HEK293 (cell line): ENCODE results near the gene DNASE1L3.

Source experiments
- CTCF ChIA-PET: fragments of 350-600 bp; formaldehyde crosslinking; extraction: SDS; loops from one replicate; lab custom pipeline; 2021; ENCODE audit warnings: antibody characterized with exemption; lab: Yijun Ruan, JAX
- POLR2A ChIA-PET: fragments of 300-600 bp; formaldehyde crosslinking; extraction: SDS; loops from one replicate; lab custom pipeline; 2020; ENCODE audit warnings: antibody characterized with exemption, inconsistent platforms; lab: Yijun Ruan, JAX
- H3K27ac ChIP-seq: fragments of 200-500 bp; sonication (Bioruptor generic); 2 replicates; pipeline ENCODE4 v1.5.1; 2014; ENCODE audit warnings: low read depth, low read length, control low read depth, inconsistent platforms; ENCODE audit errors: extremely low read depth
- H3K36me3 ChIP-seq, 2 experiments: fragments of 200-500 bp in 1 of 2; sonication (Bioruptor generic) in 1 of 2; 1 replicate in 1 of 2; 2 replicates in 1 of 2; pipeline ENCODE4 v1.5.1; 2014 to 2017; ENCODE audit warnings: inconsistent platforms in 2 of 2, low read length in 2 of 2; ENCODE audit not compliant: control insufficient read depth in 2 of 2, insufficient read depth in 1 of 2
- H3K4me1 ChIP-seq: fragments of 200-500 bp; sonication (Bioruptor generic); 2 replicates; pipeline ENCODE4 v1.5.1; 2014; ENCODE audit warnings: mild to moderate bottlenecking, low read length, inconsistent platforms; ENCODE audit not compliant: control insufficient read depth, insufficient read depth
- H3K4me3 ChIP-seq: 2 replicates; pipeline ENCODE4 v1.5.1; 2011; ENCODE audit warnings: low read depth, mild to moderate bottlenecking, control low read depth, low read length, moderate library complexity
- H3K9me3 ChIP-seq: fragments of 200-500 bp; sonication (Bioruptor generic); 2 replicates; pipeline ENCODE4 v1.5.1; 2014; ENCODE audit warnings: low read depth, low read length, inconsistent platforms; ENCODE audit not compliant: control insufficient read depth, insufficient read depth
- ATF2 ChIP-seq: fragments of 450-650 bp; formaldehyde crosslinking; IDR thresholded peaks from 2 replicates; pipeline ENCODE4 v1.5.1; 2016; ENCODE audit warnings: missing biosample characterization, missing genetic modification characterization, low read depth
- GLIS1 ChIP-seq: fragments of 450-650 bp; formaldehyde crosslinking; IDR thresholded peaks from 2 replicates; pipeline ENCODE4 v1.5.1; 2016; ENCODE audit warnings: missing biosample characterization, missing genetic modification characterization
- KLF10 ChIP-seq: fragments of 450-650 bp; IDR thresholded peaks from 2 replicates; pipeline ENCODE4 v1.5.1; 2018; ENCODE audit warnings: missing biosample characterization, mild to moderate bottlenecking, missing genetic modification characterization
- KLF9 ChIP-seq: fragments of 450-650 bp; formaldehyde crosslinking; IDR thresholded peaks from 2 replicates; pipeline ENCODE4 v1.5.1; 2016; ENCODE audit warnings: missing biosample characterization, missing genetic modification characterization, low read depth
- PRDM4 ChIP-seq: fragments of 450-650 bp; formaldehyde crosslinking; IDR thresholded peaks from 2 replicates; pipeline ENCODE4 v1.5.1; 2017; ENCODE audit warnings: missing biosample characterization, missing genetic modification characterization
- ZIC2 ChIP-seq: fragments of 450-650 bp; formaldehyde crosslinking; IDR thresholded peaks from 2 replicates; pipeline ENCODE4 v1.5.1; 2016; ENCODE audit warnings: missing biosample characterization, missing genetic modification characterization
- ZNF155 ChIP-seq: fragments of 450-650 bp; formaldehyde crosslinking; IDR thresholded peaks from 2 replicates; pipeline ENCODE4 v1.5.1; 2016; ENCODE audit warnings: missing biosample characterization, missing genetic modification characterization
- ZNF175 ChIP-seq: fragments of 450-650 bp; formaldehyde crosslinking; IDR thresholded peaks from 2 replicates; pipeline ENCODE4 v1.5.1; 2016; ENCODE audit warnings: missing biosample characterization, missing genetic modification characterization
- ZNF184 ChIP-seq: fragments of 450-650 bp; IDR thresholded peaks from 2 replicates; pipeline ENCODE4 v1.5.1; 2018; ENCODE audit warnings: missing biosample characterization, mild to moderate bottlenecking, missing genetic modification characterization
- ZNF239 ChIP-seq: fragments of 450-650 bp; formaldehyde crosslinking; IDR thresholded peaks from 2 replicates; pipeline ENCODE4 v1.5.1; 2016; ENCODE audit warnings: missing biosample characterization, missing genetic modification characterization
- ZNF248 ChIP-seq: fragments of 450-650 bp; formaldehyde crosslinking; IDR thresholded peaks from 2 replicates; pipeline ENCODE4 v1.5.1; 2017; ENCODE audit warnings: missing biosample characterization, missing genetic modification characterization
- ZNF521 ChIP-seq: fragments of 450-650 bp; formaldehyde crosslinking; IDR thresholded peaks from 2 replicates; pipeline ENCODE4 v1.5.1; 2017; ENCODE audit warnings: missing biosample characterization, mild to moderate bottlenecking, missing genetic modification characterization
- ZNF544 ChIP-seq: fragments of 450-650 bp; formaldehyde crosslinking; IDR thresholded peaks from 2 replicates; pipeline ENCODE4 v1.5.0; 2017; ENCODE audit warnings: missing biosample characterization, missing genetic modification characterization
- ZNF629 ChIP-seq: fragments of 450-650 bp; formaldehyde crosslinking; IDR thresholded peaks from 2 replicates; pipeline ENCODE4 v1.5.1; 2017; ENCODE audit warnings: missing biosample characterization, missing genetic modification characterization
- ZNF792 ChIP-seq: fragments of 450-650 bp; formaldehyde crosslinking; IDR thresholded peaks from 2 replicates; pipeline ENCODE4 v1.5.1; 2016; ENCODE audit warnings: missing biosample characterization, missing genetic modification characterization

Gene DNASE1L3

GRCh38 chr3:58144478-58145325 lies 66.1 kb downstream of the DNASE1L3 start:
- H3K27ac ChIP-seq: no peak overlapping the region
- no peak for TF ChIP-seq ZNF792
- TF ChIP-seq KLF10 (tag by site-specific recombination): no peak
- TF ChIP-seq ZNF248: no peak
- TF ChIP-seq ZNF175 (tag by site-specific recombination): no peak
- no peak for TF ChIP-seq ZNF239 (tag by site-specific recombination)
- no peak for TF ChIP-seq ZNF184 (tag by site-specific recombination)
- TF ChIP-seq PRDM4 (tag by site-specific recombination): no peak
- TF ChIP-seq ZNF521: no peak
- TF ChIP-seq GLIS1: no peak
- TF ChIP-seq KLF9: no peak
- peaks cover 0 to 85% of the 10 kb centered on the region in 2 experiments; a peak in 1 of 3 replicates for H3K36me3 ChIP-seq
- POLR2A ChIA-PET: no interaction called here
- CTCF ChIA-PET: interaction anchor here (0.8 kb wide), 1 partner anchor 18 kb away, joined by 3 read pairs; no protein-coding TSS in a partner anchor
- H3K9me3 ChIP-seq: no peaks in the 10 kb centered on the region
- H3K4me1 ChIP-seq: no peaks in the 10 kb centered on the region
- H3K4me3 ChIP-seq: no peak overlapping the region

GRCh38 chr3:58143417-58144055 lies 67.2 kb downstream of the DNASE1L3 start:
- Histone ChIP-seq H3K9me3 (no peaks in the 10 kb centered on the region), H3K4me1 (no peaks in the 10 kb centered on the region), H3K4me3 (no peak overlapping the region), H3K27ac (no peak overlapping the region), H3K36me3 (peaks cover 0 to 84% of the 10 kb centered on the region in 2 experiments; a peak in 2 of 3 replicates)
- no peak for TF ChIP-seq ZNF629 (tag by site-specific recombination)
- TF ChIP-seq ZIC2 (tag by site-specific recombination): peak; percentile 28; the same call in 1 of the 2 replicates
- TF ChIP-seq ZNF544 (tag by site-specific recombination): no peak
- TF ChIP-seq ZNF155 (tag by site-specific recombination): no peak
- no peak for TF ChIP-seq ATF2
- ChIA-PET POLR2A (no interaction called here), CTCF (interaction anchor here (0.7 kb wide), 1 partner anchor 24 kb away, joined by 3 read pairs; no protein-coding TSS in a partner anchor)
